Hepatocyte (in vitro differentiated cells): ENCODE data around the gene GRSF1. TPM values are rescaled to one million over a fixed set of nuclear protein-coding genes. Genes with fewer than 3 reads are reported as not detected.

Experiments
- DNase-seq: peaks from one replicate; pipeline ENCODE4 v3.0.0-alpha.2; 2016; ENCODE audit warnings: low spot score
- H2AFZ ChIP-seq: fragments of 200-600 bp; sonication (generic); 2 replicates; pipeline ENCODE4 v1.6.0; 2016; ENCODE audit warnings: antibody characterized with exemption, mild to moderate bottlenecking
- H3K27ac ChIP-seq: fragments of 200-600 bp; sonication (generic); 2 replicates; pipeline ENCODE4 v1.5.1; 2016; ENCODE audit warnings: mild to moderate bottlenecking
- H3K27me3 ChIP-seq: fragments of 200-600 bp; sonication (generic); 2 replicates; pipeline ENCODE4 v1.6.1; 2016
- H3K36me3 ChIP-seq: fragments of 200-600 bp; sonication (generic); replicated peaks from 2 replicates; pipeline ENCODE4 v1.5.1; 2016; ENCODE audit warnings: low read depth; ENCODE audit not compliant: insufficient read depth
- H3K4me1 ChIP-seq: fragments of 200-600 bp; sonication (generic); 2 replicates; pipeline ENCODE4 v1.5.1; 2016; ENCODE audit warnings: mild to moderate bottlenecking, moderate library complexity; ENCODE audit not compliant: insufficient read depth
- H3K4me2 ChIP-seq: fragments of 200-600 bp; sonication (generic); 2 replicates; pipeline ENCODE4 v1.6.0; 2016
- H3K4me3 ChIP-seq: fragments of 200-600 bp; sonication (generic); 2 replicates; pipeline ENCODE4 v1.5.1; 2016; ENCODE audit warnings: mild to moderate bottlenecking
- H3K79me2 ChIP-seq: fragments of 200-600 bp; sonication (generic); 2 replicates; pipeline ENCODE4 v1.6.0; 2017; ENCODE audit warnings: mild to moderate bottlenecking
- H3K9me2 ChIP-seq: fragments of 200-600 bp; sonication (generic); replicated peaks from 2 replicates; pipeline ENCODE4 v1.6.0; 2017; ENCODE audit warnings: mild to moderate bottlenecking; ENCODE audit not compliant: insufficient read depth
- H3K9me3 ChIP-seq: fragments of 200-600 bp; sonication (generic); 2 replicates; pipeline ENCODE4 v1.5.1; 2016; ENCODE audit warnings: low read depth, mild to moderate bottlenecking
- H4K20me1 ChIP-seq: fragments of 200-600 bp; sonication (generic); 2 replicates; pipeline ENCODE4 v1.6.0; 2016; ENCODE audit warnings: mild to moderate bottlenecking; ENCODE audit not compliant: insufficient read depth, poor library complexity, severe bottlenecking
- EZH2 ChIP-seq: fragments of 200-600 bp; sonication (generic); IDR thresholded peaks from 2 replicates; pipeline ENCODE4 v1.6.1; 2016; ENCODE audit warnings: antibody characterized with exemption, mild to moderate bottlenecking, borderline replicate concordance
- EZH2phosphoT487 ChIP-seq: fragments of 200-600 bp; sonication (generic); IDR thresholded peaks from one replicate; pipeline ENCODE4 v1.6.1; 2018; ENCODE audit warnings: antibody characterized with exemption, mild to moderate bottlenecking, low read depth, moderate library complexity; ENCODE audit not compliant: unreplicated experiment, severe bottlenecking
- WGBS: methylation state at CpG from one replicate; pipeline ENCODE4 v1.1.6; 2016; ENCODE audit warnings: low lambda C conversion rate; ENCODE audit errors: missing lambda C conversion rate; 5-methylcytosine and 5-hydroxymethylcytosine counted together
- polyA plus RNA-seq: library from polyadenylated mRNA; unstranded; fragments of >200 nt; fragmentation: Nextera tagmentation; extraction: Ambion mirVana; gene quantifications from 2 replicates; pipeline ENCODE4 v1.2.1, GENCODE V29; 2016
- total RNA-seq: library from RNA; depleted of rRNA; stranded (reverse); fragments of >200 nt; gene quantifications from 2 replicates; pipeline ENCODE4 v1.2.3, GENCODE V29; 2014
- TF ChIP-seq, protein P1 (sequence below): fragments of 200-600 bp; sonication (generic); IDR thresholded peaks from 2 replicates; pipeline ENCODE4 v1.5.1; 2016; ENCODE audit warnings: antibody characterized with exemption, mild to moderate bottlenecking; ENCODE audit not compliant: poor library complexity

The GRSF1 gene, protein sequence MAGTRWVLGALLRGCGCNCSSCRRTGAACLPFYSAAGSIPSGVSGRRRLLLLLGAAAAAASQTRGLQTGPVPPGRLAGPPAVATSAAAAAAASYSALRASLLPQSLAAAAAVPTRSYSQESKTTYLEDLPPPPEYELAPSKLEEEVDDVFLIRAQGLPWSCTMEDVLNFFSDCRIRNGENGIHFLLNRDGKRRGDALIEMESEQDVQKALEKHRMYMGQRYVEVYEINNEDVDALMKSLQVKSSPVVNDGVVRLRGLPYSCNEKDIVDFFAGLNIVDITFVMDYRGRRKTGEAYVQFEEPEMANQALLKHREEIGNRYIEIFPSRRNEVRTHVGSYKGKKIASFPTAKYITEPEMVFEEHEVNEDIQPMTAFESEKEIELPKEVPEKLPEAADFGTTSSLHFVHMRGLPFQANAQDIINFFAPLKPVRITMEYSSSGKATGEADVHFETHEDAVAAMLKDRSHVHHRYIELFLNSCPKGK
- 85.1 and 85.4 TPM in 2 replicates for total RNA-seq
- 78.2 and 80.0 TPM in 2 replicates for polyA plus RNA-seq

DNA sequence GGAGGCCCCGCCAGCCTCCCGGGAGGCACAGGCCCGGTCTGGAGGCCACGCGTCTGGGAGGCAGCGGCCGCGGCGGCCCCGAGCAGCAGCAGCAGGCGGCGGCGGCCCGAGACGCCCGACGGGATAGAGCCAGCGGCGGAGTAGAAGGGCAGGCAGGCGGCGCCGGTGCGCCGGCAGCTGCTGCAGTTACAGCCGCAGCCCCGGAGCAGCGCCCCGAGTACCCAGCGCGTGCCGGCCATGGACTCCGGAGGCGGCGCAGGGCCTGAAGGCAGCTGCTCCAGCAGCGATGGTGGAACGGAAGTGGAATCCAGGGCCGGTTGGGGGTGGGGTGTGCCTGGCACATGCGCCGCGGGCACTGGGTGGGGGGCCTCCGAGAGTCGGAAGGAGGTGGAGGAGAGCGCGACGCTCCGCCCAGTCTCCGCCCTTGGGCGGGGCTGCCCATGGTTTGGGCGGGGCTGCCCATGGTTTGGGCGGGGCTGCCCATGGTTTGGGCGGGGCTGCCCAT is at the start of gene GRSF1:
Gene GRSF1 (minus strand): TSS at position 302 of the 505 bp plus-strand sequence. CDS start 63 bp downstream, at position 239.
- Histone ChIP-seq H2AFZ (peak within 1 kb of the TSS; percentile 84), H3K9me3 (no peaks in the 10 kb centered on the region), H3K79me2 (peaks cover 43% of the 10 kb centered on the region), H3K36me3 (no peaks in the 10 kb centered on the region), H4K20me1 (peaks cover 38% of the 10 kb centered on the region), H3K27me3 (no peaks in the 10 kb centered on the region), H3K27ac (peak within 1 kb of the TSS; percentile 95), H3K4me3 (peak within 1 kb of the TSS; percentile 91), H3K4me2 (peak within 1 kb of the TSS; percentile 98), H3K9me2 (no peaks in the 10 kb centered on the region), H3K4me1 (peaks cover 7% of the 10 kb centered on the region)
- DNase-seq: peak; percentile 96
- TF ChIP-seq, protein P1, sequence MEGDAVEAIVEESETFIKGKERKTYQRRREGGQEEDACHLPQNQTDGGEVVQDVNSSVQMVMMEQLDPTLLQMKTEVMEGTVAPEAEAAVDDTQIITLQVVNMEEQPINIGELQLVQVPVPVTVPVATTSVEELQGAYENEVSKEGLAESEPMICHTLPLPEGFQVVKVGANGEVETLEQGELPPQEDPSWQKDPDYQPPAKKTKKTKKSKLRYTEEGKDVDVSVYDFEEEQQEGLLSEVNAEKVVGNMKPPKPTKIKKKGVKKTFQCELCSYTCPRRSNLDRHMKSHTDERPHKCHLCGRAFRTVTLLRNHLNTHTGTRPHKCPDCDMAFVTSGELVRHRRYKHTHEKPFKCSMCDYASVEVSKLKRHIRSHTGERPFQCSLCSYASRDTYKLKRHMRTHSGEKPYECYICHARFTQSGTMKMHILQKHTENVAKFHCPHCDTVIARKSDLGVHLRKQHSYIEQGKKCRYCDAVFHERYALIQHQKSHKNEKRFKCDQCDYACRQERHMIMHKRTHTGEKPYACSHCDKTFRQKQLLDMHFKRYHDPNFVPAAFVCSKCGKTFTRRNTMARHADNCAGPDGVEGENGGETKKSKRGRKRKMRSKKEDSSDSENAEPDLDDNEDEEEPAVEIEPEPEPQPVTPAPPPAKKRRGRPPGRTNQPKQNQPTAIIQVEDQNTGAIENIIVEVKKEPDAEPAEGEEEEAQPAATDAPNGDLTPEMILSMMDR: no peak
- TF ChIP-seq EZH2phosphoT487 (no peak), EZH2 (no peak)
- WGBS: 1% methylated on average over 40 of the region's 51 CpGs

DNA sequence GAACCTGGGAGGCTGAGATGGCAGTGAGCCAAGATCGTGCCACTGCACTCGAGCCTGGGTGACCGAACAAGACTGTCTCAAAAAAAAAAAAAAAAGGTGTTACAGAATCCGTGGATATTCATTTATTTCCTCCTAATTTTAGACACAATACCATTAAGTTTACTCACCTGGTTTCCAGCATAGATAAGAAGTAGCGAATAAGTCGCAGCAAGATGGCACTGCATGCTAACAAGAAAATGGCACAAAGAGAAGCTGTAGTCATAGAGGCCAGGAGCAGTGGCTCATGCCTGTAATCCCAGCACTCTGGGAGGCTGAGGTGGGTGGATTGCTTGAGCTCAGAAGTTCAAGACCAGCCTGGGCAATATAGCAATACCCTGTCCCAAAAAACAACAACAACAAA is 45.5 kb upstream of the GRSF1 start:
- Histone ChIP-seq H3K4me1 (no peaks in the 10 kb centered on the region), H4K20me1 (no peaks in the 10 kb centered on the region), H3K27ac (no peak overlapping the region), H3K4me3 (no peak overlapping the region), H3K27me3 (no peaks in the 10 kb centered on the region), H3K79me2 (no peaks in the 10 kb centered on the region), H3K4me2 (no peak overlapping the region), H3K9me3 (no peaks in the 10 kb centered on the region), H3K9me2 (no peaks in the 10 kb centered on the region), H2AFZ (no peak overlapping the region), H3K36me3 (no peaks in the 10 kb centered on the region)
- DNase-seq: no peak
- TF ChIP-seq, protein P1: no peak
- TF ChIP-seq EZH2phosphoT487: no peak
- no peak for TF ChIP-seq EZH2
- 73% methylated on average over 6 of the region's 6 CpGs for WGBS

DNA sequence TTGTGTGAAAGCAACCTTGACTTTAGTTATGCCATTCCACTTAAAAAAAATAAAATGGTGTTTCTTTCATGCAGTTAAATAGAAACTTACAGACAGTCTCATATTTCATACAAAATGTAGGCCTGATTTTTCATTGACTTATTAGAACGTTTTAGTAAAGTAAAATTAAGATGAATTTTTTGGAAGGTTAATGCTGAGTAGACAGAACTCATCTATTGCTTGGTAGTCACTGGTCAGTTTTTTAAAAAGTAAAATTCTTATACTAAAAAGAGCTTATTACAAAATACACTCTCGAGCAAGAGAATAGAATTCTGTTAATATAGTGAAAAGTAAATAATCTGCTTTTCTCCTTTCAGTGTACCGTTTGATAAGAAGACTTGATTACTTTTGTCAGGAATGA is 41.0 kb upstream of the GRSF1 start:
- TF ChIP-seq, protein P1: no peak
- TF ChIP-seq EZH2phosphoT487: no peak
- no peak for TF ChIP-seq EZH2
- no peak for DNase-seq
- H3K9me2 ChIP-seq: no peaks in the 10 kb centered on the region
- WGBS: 78% methylated on average over 3 of the region's 3 CpGs
- no peak overlapping the region for H3K4me3 ChIP-seq
- H3K9me3 ChIP-seq: no peaks in the 10 kb centered on the region
- no peak overlapping the region for H3K27ac ChIP-seq
- no peaks in the 10 kb centered on the region for H3K79me2 ChIP-seq
- no peak overlapping the region for H3K4me2 ChIP-seq
- H3K4me1 ChIP-seq: no peaks in the 10 kb centered on the region
- no peaks in the 10 kb centered on the region for H3K36me3 ChIP-seq
- no peaks in the 10 kb centered on the region for H4K20me1 ChIP-seq
- H3K27me3 ChIP-seq: no peaks in the 10 kb centered on the region
- no peak overlapping the region for H2AFZ ChIP-seq
